Measurements from ENCODE around the gene UMPS. TPM values are rescaled to one million over a fixed set of nuclear protein-coding genes. Genes with fewer than 3 reads are reported as not detected.
"Not testable (repeated sequence)": the region's sequence is repeated elsewhere in the genome, so short reads cannot be mapped to it uniquely, and the experiment has no call there.

The UMPS gene
- total RNA-seq, 4 donors from 2014 or later: 15.6 to 28.4 (median 23.0) TPM

- H3K36me3 ChIP-seq: no peaks in the 10 kb centered on the region
- peaks cover 0 to 13% (median 0%) of the 10 kb centered on the region in 4 donors for H3K4me1 ChIP-seq
- TF ChIP-seq CTCF (IDR thresholded peaks at IDR 0.05) (no peak), POLR2A (IDR thresholded peaks at IDR 0.05) (no peak)
- H3K9me3 ChIP-seq: no peaks in the 10 kb centered on the region
- H3K4me3 ChIP-seq: peak overlapping the region in 2 of 4 donors; percentile 11 to 24
- H3K27me3 ChIP-seq: no peaks in the 10 kb centered on the region
- H3K27ac ChIP-seq: peak overlapping the region in 2 of 4 donors; percentile 72 to 74
- DNase-seq: peak in 2 of 3 donors; percentile 71 to 80
These were observed 30.4 kb upstream of the UMPS start for GRCh38 chr3:124699686-124700396.

GRCh38 chr3:124700880-124701684 lies 29.2 kb upstream of the UMPS start:
- Histone ChIP-seq H3K4me3 (peak overlapping the region in 1 of 4 donors; percentile 3), H3K36me3 (no peaks in the 10 kb centered on the region), H3K4me1 (peaks cover 0 to 13% (median 0%) of the 10 kb centered on the region in 4 donors), H3K27ac (peak overlapping the region in 2 of 4 donors; percentile 47 to 74), H3K27me3 (no peaks in the 10 kb centered on the region), H3K9me3 (no peaks in the 10 kb centered on the region)
- TF ChIP-seq POLR2A (IDR thresholded peaks at IDR 0.05): no peak
- no peak for TF ChIP-seq CTCF (IDR thresholded peaks at IDR 0.05)
- DNase-seq: peak in 2 of 3 donors; percentile 67 to 70

- Histone ChIP-seq H3K27me3 (no peaks in the 10 kb centered on the region), H3K4me1 (peaks cover 0 to 13% (median 0%) of the 10 kb centered on the region in 4 donors), H3K27ac (no peak overlapping the region), H3K9me3 (no peaks in the 10 kb centered on the region), H3K36me3 (no peaks in the 10 kb centered on the region), H3K4me3 (no peak overlapping the region)
- no peak for DNase-seq
- TF ChIP-seq POLR2A (IDR thresholded peaks at IDR 0.05) (no peak), CTCF (IDR thresholded peaks at IDR 0.05) (no peak)
These were observed 28.6 kb upstream of the UMPS start for GRCh38 chr3:124701687-124702086.

- Histone ChIP-seq H3K9me3 (no peaks in the 10 kb centered on the region), H3K36me3 (no peaks in the 10 kb centered on the region), H3K27me3 (no peaks in the 10 kb centered on the region)
These were observed 27.3 kb upstream of the UMPS start for GRCh38 chr3:124702950-124703349.

GRCh38 chr3:124705552-124705951 lies 24.7 kb upstream of the UMPS start:
- Histone ChIP-seq H3K4me3 (no peak overlapping the region), H3K4me1 (no peaks in the 10 kb centered on the region), H3K36me3 (no peaks in the 10 kb centered on the region), H3K27ac (no peak overlapping the region), H3K9me3 (no peaks in the 10 kb centered on the region), H3K27me3 (no peaks in the 10 kb centered on the region)
- DNase-seq: no peak
- TF ChIP-seq CTCF (IDR thresholded peaks at IDR 0.05) (no peak), POLR2A (IDR thresholded peaks at IDR 0.05) (no peak)

More at GRCh38 chr3:124702950-124703349, 27.3 kb upstream of the UMPS start:
- peaks cover 0 to 13% (median 0%) of the 10 kb centered on the region in 4 donors for H3K4me1 ChIP-seq
- no peak for DNase-seq
- no peak overlapping the region for H3K27ac ChIP-seq
- no peak for TF ChIP-seq POLR2A (IDR thresholded peaks at IDR 0.05)
- no peak for TF ChIP-seq CTCF (IDR thresholded peaks at IDR 0.05)
- no peak overlapping the region for H3K4me3 ChIP-seq

- H3K27me3 ChIP-seq, H3K4me1 ChIP-seq, H3K27ac ChIP-seq, H3K4me3 ChIP-seq, H3K36me3 ChIP-seq, H3K9me3 ChIP-seq, DNase-seq: not testable (repeated sequence)
These were observed 23.0 kb upstream of the UMPS start for GRCh38 chr3:124707223-124707622.

All from Peyer's patch (tissue), 4 donors.